Activated naive CD4-positive, alpha-beta T cell (primary cell): ENCODE results near the gene GUSB.
"Not testable (repeated sequence)": the region's sequence is repeated elsewhere in the genome, so short reads cannot be mapped to it uniquely, and the experiment has no call there.

Experiments
- DNase-seq, 4 experiments: peaks; one replicate each; lab custom pipeline; 2025; lab: John Stamatoyannopoulos, UW

GUSB gene

DNA sequence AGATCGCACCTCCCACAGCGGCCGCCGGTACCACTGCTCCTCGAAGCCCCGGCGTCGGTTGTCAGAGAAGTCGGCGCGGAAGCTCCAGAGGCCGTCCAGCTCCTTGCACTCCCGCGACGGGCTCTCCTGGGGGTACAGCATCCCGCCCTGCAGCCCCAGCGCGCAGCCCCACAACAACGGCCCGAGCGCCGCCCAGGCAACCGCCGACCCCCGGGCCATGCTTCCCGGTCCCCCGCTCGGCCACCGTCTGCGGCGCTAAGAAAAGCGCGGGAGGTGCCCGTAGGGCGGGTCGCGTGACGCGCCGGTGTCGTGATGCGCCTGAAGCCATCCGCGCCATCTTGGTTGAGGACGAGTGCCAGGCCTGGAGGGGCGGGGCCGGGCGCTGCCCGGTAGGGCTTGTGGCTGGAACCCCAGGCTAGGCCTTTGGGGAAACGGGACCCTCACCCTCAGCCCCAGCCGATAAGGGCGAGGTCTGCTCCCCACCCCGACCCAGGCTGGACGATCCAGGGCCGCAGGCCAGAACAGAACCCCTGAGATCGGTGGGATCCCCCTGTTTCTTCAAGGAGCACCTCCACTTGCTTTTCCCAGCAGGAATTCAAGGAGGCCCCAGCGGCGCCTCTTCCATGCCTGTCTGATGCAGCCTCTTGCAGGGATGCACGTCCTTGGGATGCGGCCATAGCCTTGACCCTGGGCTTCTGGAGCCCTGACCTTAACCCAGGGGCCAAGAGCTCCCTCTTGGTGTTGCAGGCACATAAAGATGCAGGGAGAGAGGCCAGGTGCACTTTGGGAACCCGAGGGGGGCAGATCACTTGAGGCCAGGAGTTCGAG, at the start of gene GUSB:
Gene GUSB, minus strand, starts transcription at position 249 of the 828 bp plus-strand sequence. Its CDS starts 30 bp downstream, at position 219.
- peak; percentile 74 to 84 (median 82) for DNase-seq

DNA sequence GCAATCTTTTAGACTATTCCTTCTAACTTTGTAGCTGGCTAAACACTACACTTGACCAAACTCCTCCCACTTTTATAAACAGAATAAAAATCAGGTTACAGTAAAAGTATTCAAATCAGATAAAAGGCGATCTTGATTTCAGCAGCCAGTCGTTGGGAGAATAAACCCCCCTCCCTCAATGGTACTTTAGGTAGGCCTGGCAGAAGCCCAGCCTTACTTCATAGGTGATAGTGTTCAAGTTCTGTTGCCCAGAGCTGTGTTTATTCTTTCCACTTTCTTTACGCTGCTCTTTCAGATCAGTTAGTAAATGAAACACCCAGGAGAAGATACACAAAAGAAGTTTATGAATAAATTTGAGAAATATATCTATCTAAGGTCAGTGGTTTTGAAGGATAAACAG, 46.3 kb upstream of the GUSB start:
- DNase-seq = not testable (repeated sequence)

DNA sequence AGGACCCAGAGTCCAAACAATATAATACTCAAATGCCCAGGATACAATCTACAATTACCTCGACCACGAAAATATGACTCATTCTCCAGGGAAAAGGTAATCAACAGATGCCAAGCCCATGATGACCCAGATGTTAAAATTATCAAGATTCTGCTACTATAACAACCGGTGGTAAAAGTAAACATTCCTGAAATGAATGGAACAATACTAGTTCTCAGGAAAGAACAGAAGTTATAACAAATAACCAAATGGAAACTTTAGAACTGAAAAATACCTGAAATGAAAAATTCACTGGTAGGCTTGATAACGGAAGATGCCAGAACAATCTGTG, 34.1 kb upstream of the GUSB start:
- no peak for DNase-seq

DNA sequence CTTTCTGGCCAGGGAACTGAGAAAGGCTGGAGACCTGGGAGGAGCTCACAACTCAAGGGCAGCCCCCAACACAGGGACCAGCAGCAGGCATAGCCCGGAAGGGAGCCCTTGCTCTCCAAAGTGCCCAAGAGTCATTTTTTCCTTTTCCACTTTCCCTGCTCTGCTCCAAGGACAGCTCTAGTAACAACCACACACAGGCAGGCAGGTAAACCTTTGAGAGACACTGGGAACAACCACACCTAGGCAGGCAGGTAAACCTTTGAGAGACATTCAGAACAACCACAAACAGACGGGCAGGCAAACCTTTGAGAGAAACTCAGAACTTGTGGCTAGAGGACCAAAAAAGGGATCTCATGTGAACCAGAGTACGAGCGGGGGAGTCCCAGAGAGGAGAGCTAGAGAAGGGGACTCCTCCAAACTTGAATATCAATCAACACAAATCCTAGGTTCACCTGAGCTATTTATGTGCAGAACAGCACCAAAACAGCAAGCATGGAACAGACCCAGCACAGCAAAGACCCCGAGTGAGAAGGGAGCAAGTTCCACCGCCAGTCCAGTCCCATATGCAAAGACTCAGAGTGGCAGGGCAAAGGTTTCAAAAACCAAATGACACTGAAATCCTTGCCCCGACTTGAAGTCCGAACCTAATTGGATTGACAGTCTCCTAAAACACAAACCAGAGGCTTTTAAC, 33.6 kb upstream of the GUSB start:
- no peak for DNase-seq

DNA sequence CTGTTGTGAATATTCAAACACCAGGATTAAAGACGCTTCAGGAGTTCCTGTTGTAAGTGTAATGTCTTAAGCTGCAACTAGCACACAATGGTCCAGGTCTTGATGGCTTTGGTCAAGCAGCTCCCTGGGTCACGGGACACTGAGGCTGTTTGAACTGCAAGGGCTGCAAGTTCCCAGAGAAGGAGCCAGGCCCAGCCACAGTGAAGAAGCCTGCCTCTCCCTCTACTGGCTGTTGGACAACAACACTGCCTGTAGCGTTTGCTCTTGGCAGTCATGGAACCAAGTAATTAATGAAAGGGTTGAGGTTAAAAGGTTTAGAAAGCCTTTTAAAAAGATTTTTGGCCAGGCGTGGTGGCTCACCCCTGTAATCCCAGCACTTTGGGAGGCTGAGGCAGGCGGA, 31.9 kb upstream of the GUSB start:
- no peak for DNase-seq

DNA sequence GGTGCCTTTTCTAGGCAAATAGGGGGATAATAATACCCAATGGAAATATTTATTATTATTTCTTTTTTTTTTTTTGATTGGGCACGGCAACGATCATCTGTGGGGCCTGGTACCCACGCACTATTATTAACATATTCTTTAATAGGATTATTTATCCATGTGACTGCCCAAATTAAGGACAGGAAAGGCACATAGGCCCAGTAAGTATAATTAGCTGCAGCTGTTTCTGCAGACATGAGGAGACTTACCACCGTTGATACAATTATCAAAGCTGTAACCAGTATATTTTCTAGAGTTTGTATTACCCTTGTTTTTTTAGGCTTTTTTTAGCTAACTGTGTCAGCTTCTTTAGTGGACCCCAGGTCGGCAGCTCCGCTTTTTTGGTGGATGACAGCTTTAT, 25.2 kb upstream of the GUSB start:
- no peak for DNase-seq

DNA sequence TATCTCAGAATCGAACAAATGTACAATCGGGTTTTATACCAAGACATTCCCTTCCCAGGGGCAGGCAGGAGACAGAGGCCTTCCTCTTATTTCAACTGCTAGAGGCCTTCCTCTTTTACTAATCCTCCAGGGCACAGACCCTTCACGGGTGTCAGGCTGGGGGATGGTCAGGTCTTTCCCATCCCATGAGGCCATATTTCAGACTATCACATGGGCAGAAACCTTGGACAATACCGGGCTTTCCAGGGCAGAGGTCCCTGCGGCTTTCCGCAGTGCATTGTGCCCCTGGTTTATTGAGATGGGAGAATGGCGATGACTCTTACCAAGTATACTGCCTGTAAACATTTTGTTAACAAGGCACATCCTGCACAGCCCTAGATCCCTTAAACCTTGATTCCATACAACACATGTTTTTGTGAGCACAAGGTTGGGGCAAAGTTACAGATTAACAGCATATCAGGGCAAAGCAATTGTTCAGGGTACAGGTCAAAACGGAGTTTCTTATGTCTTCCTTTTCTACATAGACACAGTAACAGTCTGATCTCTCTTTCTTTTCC, 23.2 kb upstream of the GUSB start:
- not testable (repeated sequence) for DNase-seq

DNA sequence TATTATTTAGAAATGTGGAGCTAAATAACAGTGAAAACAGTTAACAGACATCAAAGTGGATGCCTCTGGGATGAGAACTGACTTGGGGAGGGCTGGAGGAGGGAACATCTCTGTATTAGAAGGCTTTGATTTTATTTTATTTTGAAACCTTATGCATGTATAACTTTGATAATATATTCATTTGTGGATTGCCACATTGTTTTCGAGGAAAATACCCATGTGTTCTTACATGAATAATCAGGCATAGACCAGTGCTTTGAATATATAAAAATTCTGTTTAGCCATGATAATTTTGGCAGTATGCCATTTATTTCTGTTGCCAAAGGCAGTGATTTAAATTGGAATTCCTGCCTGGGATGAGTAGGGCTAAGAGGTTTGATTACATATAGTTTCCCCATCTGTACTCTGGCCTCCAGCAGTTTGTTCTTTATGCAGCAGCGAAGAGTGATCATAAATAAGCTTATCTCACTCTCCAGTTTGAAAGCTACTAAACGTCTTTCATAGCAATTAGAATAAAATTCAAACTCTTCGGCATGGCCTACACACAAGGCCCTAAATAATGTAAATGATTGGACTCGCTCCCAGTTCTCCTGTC, 18.9 kb upstream of the GUSB start:
- not testable (repeated sequence) for DNase-seq

DNA sequence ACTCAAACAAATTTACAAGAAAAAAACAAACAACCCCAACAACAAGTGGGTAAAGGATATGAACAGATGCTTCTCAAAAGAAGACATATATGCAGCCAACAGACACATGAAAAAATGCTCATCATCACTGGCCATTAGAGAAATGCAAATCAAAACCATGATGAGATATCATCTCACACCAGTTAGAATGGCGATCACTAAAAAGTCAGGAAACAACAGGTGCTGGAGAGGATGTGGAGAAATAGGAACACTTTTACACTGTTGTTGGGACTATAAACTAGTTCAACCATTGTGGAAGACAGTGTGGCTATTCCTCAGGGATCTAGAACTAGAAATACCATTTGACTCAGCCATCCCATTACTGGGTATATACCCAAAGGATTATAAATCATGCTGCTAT, 13.0 kb upstream of the GUSB start:
- DNase-seq = not testable (repeated sequence)

DNA sequence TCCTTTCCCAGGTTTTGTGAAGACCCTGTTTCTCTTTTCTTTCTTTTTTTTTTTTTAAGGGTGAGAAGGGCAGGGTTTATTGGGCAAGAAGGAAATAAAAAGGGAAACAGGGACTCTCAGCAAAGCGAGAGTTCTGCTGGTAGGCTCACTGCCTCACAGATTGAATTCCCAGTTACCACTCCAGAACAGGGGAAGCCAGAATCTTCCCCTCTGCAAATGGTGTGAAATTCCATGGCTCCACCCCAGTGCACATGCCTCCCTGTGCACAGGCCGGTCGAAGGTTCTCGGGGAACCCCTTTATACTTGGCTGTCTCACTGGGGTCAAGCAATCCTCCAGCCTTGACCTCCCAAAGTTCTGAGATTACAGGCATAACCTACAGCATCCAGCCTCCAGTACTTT, 10.5 kb upstream of the GUSB start:
- no peak for DNase-seq

DNA sequence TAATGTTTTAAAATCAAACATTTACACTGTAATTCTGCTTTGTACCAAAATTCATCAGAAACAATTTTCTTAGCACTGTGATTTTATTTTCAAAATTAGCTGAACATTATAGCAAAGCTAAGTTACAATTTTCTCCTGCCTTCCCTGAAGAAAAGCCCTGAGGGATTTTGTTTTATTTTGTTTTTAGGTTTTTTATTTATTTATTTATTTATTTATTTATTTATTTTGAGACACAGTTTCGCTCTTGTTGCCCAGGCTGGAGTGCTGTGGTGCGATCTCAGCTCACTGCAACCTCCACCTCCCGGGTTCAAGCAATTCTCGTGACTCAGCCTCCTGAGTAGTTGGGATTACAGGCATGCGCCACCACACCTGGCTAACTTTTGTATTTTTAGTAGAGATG, 9.8 kb upstream of the GUSB start:
- DNase-seq = not testable (repeated sequence)

DNA sequence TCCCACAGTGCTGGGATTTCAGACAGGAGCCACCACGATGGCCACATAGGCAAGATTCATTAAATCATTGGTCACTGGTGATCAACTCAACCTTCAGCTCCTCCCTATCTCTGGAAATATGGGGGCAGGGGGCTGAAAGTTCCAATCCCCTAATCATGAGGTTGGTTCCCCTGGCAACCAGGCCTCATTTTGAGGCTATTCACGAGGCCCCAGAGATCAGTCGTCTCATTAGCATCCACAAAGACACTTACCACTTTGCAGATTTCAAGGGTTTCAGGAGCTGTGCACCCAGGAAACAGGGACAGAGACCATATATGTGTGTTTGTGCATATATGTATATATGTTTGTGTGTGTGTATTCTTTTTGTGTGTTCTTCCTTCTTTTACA, 7.7 kb upstream of the GUSB start:
- DNase-seq = no peak

DNA sequence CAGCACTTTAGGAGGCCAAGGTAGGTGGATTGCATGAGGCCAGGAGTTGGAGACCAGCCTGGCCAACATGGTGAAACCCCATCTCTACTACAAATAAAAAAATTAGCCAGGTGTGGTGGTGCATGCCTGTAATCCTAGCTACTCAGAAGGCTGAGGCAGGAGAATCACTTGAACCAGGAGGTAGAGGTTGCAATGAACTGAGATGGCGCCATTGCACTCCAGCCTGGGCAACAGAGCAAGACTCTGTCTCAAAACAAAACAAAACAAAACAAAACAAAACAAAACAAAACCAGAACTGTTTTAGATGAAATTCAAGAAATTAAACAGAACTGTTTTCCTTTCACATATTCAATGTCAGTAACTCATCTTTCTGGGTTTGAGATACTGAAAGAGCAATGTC, 6.5 kb upstream of the GUSB start:
- not testable (repeated sequence) for DNase-seq

DNA sequence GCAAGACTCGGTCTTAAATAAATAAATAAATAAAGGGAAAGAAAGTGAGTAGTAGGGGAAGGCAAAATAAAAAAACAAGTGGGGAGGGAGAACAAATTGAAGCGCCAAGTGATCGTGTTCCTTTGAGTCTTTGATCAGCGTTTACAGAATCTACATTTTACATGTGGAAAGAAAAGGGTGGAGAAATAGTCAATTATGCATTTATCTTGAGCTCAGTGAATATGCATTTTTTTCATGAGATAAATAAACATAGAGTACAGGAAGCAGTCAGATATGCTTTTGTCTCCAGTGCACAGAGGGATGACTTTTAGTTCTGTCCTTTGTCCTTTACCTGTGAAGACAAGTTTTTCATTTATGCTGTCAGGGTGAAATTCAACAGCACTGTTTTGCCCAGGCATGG, 6.1 kb upstream of the GUSB start:
- DNase-seq = no peak

DNA sequence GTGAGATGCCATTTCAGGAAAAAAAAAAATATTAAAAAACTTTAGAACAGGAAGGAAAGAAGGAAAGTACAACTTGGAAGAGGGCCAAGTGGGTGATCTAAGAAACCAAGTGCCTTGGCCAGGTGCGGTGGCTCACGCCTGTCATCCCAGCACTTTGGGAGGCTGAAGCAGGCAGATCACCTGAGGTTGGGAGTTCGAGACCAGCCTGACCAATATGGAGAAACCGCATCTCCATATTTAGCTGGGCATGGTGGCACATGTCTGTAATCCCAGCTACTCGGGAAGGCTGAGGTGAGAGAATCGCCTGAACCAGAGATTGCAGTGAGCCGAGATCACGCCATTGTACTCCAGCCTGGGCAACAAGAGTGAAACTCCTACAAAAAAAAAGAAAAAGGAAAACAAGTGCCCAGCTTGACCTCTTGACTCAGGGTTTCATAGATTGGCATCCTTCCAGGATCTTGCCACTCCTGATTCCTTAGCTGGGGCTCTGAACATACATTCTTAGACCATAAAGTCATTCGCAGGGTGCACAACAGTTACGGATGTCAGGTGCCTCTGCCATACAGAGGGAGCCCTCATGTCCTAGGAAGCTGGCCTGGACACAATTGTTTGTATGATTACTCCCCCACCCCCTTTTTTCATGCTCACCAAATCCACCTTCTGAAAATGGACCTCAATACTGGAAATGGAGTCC, 2.1 kb upstream of the GUSB start:
- no peak for DNase-seq

DNA sequence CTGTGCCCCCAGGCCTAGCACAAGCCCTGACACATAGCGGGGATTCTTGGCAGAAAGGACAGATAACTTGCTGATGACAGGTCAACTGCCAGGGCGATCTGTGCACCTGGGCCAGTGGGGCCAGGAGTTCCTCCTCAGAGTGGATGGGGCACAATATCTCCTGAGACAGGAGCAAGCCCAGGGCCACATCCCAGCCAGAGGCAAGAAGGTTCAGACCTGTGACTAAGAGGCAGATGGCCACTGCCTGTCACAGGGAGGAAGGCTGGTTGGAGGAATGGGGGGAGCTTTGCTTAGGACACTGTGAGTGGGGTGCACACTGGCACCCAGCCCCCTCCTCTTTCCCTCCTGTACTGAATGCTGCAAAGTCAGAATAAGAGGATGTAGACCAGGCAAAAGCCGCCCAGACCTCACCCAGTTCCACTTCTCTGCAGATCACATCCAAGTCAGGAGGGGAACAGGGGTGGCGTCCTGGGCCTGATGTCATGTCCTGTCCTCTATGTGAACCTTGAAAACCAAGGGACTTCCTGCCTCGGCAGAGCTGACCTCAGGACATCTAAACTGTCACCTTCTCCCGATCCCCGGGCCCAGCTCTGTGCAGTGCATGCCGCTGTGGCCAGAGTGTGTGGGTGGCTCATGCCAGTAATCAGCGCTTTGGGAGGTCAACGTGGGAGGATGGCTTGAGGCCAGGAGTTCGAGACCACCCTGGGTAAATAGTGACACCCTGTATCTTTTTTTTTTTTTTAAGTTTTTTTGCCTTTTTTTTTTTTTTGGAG, 1.3 kb downstream of the GUSB start:
- no peak for DNase-seq

DNA sequence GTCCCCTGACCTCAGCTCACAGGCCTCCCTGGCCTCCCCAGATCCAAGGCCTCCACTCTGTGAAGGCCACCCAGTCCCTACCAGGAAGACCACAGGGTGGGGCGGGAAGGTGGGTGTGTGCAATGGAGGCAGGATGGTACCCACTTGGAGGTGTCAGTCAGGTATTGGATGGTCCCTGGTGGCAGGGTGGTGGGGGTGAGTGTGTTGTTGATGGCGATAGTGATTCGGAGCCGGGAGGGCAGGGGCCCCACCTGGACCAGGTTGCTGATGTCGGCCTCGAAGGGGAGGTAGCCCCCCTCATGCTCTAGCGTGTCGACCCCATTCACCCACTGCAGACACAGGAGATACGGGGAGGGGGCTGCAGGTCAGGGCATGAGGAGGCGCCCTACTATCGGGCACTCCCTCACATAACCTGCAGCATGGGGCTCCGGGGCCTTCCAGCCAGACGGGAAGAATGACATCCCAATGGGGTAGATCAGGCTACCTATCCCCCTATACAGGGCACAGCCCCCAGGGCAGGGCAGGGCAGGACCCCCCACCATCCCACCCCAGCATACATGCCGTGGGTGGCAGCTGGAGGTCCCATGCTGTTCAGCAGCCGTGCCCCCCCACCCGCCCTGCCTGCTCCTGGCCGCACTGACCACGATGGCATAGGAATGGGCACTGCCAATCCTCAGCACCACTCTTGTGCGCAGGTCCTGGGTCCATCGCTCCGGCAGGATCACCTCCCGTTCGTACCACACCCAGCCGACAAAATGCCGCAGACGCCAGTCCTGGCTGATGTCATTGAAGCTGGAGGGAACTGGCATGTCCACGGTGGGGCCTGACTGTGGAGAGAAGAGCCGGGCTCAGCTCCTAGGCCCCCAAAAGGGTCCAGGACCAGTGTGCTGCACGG, 2.2 kb downstream of the GUSB start:
- no peak for DNase-seq

DNA sequence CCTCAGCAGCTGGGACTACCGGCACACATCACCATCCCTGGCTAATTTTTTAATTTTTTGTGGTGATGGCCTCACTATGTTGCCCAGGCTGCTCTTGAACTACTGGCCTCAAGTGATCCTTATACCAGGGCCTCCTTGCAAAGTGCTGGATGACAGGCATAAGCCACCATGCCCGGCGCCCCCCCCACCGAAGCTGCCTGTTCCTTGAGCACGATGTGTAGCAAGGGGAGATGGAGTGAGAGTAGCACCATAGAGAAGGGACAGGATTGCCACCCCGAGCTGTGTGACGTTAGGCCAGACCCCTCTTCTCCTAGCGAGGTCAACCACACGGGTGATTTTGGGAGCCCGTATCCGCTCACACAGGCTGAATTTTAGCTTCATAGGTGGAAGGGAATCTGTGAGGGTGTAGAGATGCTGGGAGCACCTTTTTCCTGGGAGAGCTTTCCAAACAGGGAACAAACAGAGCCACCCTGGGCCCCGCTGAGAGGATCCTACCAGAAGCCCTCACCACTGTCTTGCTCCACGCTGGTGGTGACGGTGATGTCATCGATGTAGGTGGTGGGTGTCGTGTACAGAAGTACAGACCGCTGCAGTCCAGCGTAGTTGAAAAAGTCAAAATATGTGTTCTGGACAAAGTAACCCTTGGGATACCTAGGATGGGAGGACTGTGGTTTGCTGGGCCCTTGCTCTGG, 3.0 kb downstream of the GUSB start:
- DNase-seq = no peak

DNA sequence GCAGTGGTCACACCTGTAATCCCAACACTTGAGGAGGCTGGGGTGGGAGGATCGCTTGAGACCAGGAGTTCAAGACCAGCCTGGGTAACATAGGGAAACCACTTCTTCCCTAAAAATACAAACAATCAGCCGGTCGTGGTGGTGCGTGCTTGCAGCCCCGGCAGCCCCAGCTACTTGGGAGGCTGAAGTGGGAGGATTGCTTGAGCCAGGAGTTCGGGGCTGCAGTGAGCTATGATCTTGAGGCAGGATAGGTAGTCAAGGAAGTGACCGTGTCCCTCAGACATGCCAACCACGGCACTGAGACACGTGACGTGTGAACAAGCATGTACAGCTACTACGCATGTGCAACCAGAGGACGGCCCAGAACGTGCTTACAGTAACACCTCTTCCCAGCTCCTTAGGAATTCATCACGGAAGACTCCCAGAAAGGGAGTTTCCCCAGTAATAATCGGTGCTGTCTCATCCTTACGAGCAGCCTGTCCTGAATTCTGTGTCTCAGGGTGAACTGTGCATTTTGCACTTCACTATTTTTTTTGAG, 5.3 kb downstream of the GUSB start:
- DNase-seq = no peak
